IMR-90 (cell line): ENCODE data around the gene CCDC88A. TPM values are rescaled to one million over a fixed set of nuclear protein-coding genes. Genes with fewer than 3 reads are reported as not detected.

ENCODE experiments used
- ATAC-seq: fragments of 200-7000 bp; cut with Tn5 transposase; 2 replicates; pipeline ENCODE4 v1.9.1; 2020; ENCODE audit warnings: low read depth, mild to moderate bottlenecking, moderate library complexity
- BruUV-seq: library from RNA; stranded (reverse); fragments of 400-500 nt; replicated peaks from 2 replicates; lab custom pipeline; 2021; lab: Mats Ljungman, UMichigan
- CTCF ChIA-PET: fragments of 300-600 bp; formaldehyde crosslinking; extraction: SDS; loops from one replicate; lab custom pipeline; 2021; ENCODE audit warnings: antibody characterized with exemption; lab: Yijun Ruan, JAX
- POLR2A ChIA-PET: fragments of 300-600 bp; sonication (Branson Sonifier 250); formaldehyde crosslinking; loops from one replicate; lab custom pipeline; 2022; ENCODE audit warnings: antibody characterized with exemption; ENCODE audit not compliant: unreplicated experiment; lab: Charles Lee
- DNase-seq: peaks from one replicate; pipeline ENCODE4 v3.0.0; 2013
- H2AFZ ChIP-seq: replicated peaks from 2 replicates; pipeline ENCODE3; 2013; ENCODE audit warnings: low read length, mild to moderate bottlenecking; ENCODE audit not compliant: poor library complexity
- H2AK5ac ChIP-seq: 2 replicates; pipeline ENCODE4 v1.6.1; 2013; ENCODE audit warnings: low read depth, low read length, inconsistent platforms
- H2AK9ac ChIP-seq: replicated peaks from 2 replicates; pipeline ENCODE3; 2013; ENCODE audit warnings: mild to moderate bottlenecking, low read depth, low read length, moderate library complexity; ENCODE audit not compliant: poor library complexity
- H2BK120ac ChIP-seq: 2 replicates; pipeline ENCODE4 v1.6.1; 2013; ENCODE audit warnings: low read depth, low read length, inconsistent platforms
- H2BK15ac ChIP-seq: 3 replicates; pipeline ENCODE4 v1.6.1; 2013; ENCODE audit warnings: low read depth, low read length, inconsistent platforms
- H2BK20ac ChIP-seq: 2 replicates; pipeline ENCODE4 v1.6.1; 2013; ENCODE audit warnings: low read depth, mild to moderate bottlenecking, inconsistent platforms, low read length, moderate library complexity
- H2BK5ac ChIP-seq: 2 replicates; pipeline ENCODE4 v1.6.1; 2013; ENCODE audit warnings: mild to moderate bottlenecking, low read depth, low read length, inconsistent platforms; ENCODE audit not compliant: poor library complexity, severe bottlenecking
- H3K14ac ChIP-seq: replicated peaks from 2 replicates; pipeline ENCODE4 v1.6.1; 2013; ENCODE audit warnings: low read depth, low read length, inconsistent platforms
- H3K18ac ChIP-seq: 2 replicates; pipeline ENCODE4 v1.6.1; 2013; ENCODE audit warnings: low read depth, low read length, control low read depth
- H3K23ac ChIP-seq: 2 replicates; pipeline ENCODE4 v1.6.1; 2013; ENCODE audit warnings: low read depth, low read length, inconsistent platforms
- H3K27ac ChIP-seq: 2 replicates; pipeline ENCODE4 v1.5.1; 2013; ENCODE audit warnings: mild to moderate bottlenecking, control low read depth, low read length; ENCODE audit not compliant: insufficient read depth
- H3K27me3 ChIP-seq: 2 replicates; pipeline ENCODE4 v1.6.1; 2013; ENCODE audit warnings: low read length; ENCODE audit not compliant: control insufficient read depth, insufficient read depth
- H3K36me3 ChIP-seq: 2 replicates; pipeline ENCODE4 v1.6.1; 2013; ENCODE audit warnings: low read length, mixed read lengths; ENCODE audit not compliant: control insufficient read depth, insufficient read depth
- H3K4ac ChIP-seq: 2 replicates; pipeline ENCODE4 v1.6.1; 2013; ENCODE audit warnings: low read depth, low read length, inconsistent platforms
- H3K4me1 ChIP-seq: 2 replicates; pipeline ENCODE4 v1.6.1; 2013; ENCODE audit warnings: low read length, mixed read lengths; ENCODE audit not compliant: control insufficient read depth, insufficient read depth
- H3K4me2 ChIP-seq: 2 replicates; pipeline ENCODE4 v1.6.1; 2013; ENCODE audit warnings: low read depth, mild to moderate bottlenecking, control low read depth, low read length, moderate library complexity
- H3K4me3 ChIP-seq: 2 replicates; pipeline ENCODE4 v1.5.1; 2013; ENCODE audit warnings: low read depth, mild to moderate bottlenecking, control low read depth, low read length, moderate library complexity; ENCODE audit not compliant: insufficient read depth
- H3K56ac ChIP-seq: 2 replicates; pipeline ENCODE4 v1.6.1; 2013; ENCODE audit warnings: low read length, inconsistent platforms; ENCODE audit not compliant: insufficient read depth; ENCODE audit errors: extremely low read depth
- H3K79me1 ChIP-seq, 2 experiments: 2 replicates each; pipeline ENCODE4 v1.6.1; 2013; ENCODE audit warnings: low read length in 2 of 2, inconsistent platforms in 1 of 2, low read depth in 1 of 2
- H3K9ac ChIP-seq: 2 replicates; pipeline ENCODE4 v1.6.1; 2013; ENCODE audit warnings: low read depth, low read length, control low read depth
- H3K9me1 ChIP-seq: 2 replicates; pipeline ENCODE4 v1.6.1; 2013; ENCODE audit warnings: low read length, inconsistent platforms; ENCODE audit not compliant: insufficient read depth
- H3K9me3 ChIP-seq: 2 replicates; pipeline ENCODE4 v1.6.1; 2013; ENCODE audit warnings: low read length; ENCODE audit not compliant: control insufficient read depth, insufficient read depth
- H4K20me1 ChIP-seq: 2 replicates; pipeline ENCODE4 v1.6.1; 2013; ENCODE audit warnings: low read length, inconsistent platforms; ENCODE audit not compliant: insufficient read depth
- H4K5ac ChIP-seq: 2 replicates; pipeline ENCODE4 v1.6.1; 2013; ENCODE audit warnings: mild to moderate bottlenecking, low read depth, low read length, control low read depth
- H4K8ac ChIP-seq, 2 experiments: 2 replicates each; pipeline ENCODE4 v1.6.1; 2013; ENCODE audit warnings: low read depth in 2 of 2, low read length in 2 of 2, control low read depth in 1 of 2, inconsistent platforms in 1 of 2
- H4K91ac ChIP-seq: 2 replicates; pipeline ENCODE4 v1.6.1; 2013; ENCODE audit warnings: low read depth, low read length, inconsistent platforms; ENCODE audit not compliant: insufficient read depth
- BHLHE40 ChIP-seq: fragments of 150-350 bp; IDR thresholded peaks from 2 replicates; pipeline ENCODE4 v1.6.1; 2016; ENCODE audit warnings: mild to moderate bottlenecking, low read depth, low read length
- CEBPB ChIP-seq: IDR thresholded peaks from 2 replicates; pipeline ENCODE4 v1.6.1; 2012; ENCODE audit warnings: low read depth, low read length, improper control_type of control experiment
- CHD1 ChIP-seq: IDR thresholded peaks from 2 replicates; pipeline ENCODE4 v1.6.1; 2012; ENCODE audit warnings: low read depth, low read length, improper control_type of control experiment
- FOS ChIP-seq: fragments of 150-350 bp; IDR thresholded peaks from 2 replicates; pipeline ENCODE4 v1.6.1; 2016; ENCODE audit warnings: low read depth, low read length
- MAZ ChIP-seq: IDR thresholded peaks from 2 replicates; pipeline ENCODE4 v1.6.1; 2012; ENCODE audit warnings: low read depth, mild to moderate bottlenecking, low read length, improper control_type of control experiment, moderate library complexity, borderline replicate concordance
- MXI1 ChIP-seq: IDR thresholded peaks from 2 replicates; pipeline ENCODE4 v1.6.1; 2012; ENCODE audit warnings: low read depth, mild to moderate bottlenecking, low read length, moderate library complexity, borderline replicate concordance
- RFX5 ChIP-seq: IDR thresholded peaks from 2 replicates; pipeline ENCODE4 v1.8.0; 2012; ENCODE audit warnings: low read depth, mild to moderate bottlenecking, low read length, moderate library complexity
- WGBS, 2 experiments: methylation state at CpG; one replicate each; pipeline versions ENCODE4 v1.1.5 to v1.1.7; 2013; ENCODE audit warnings: missing lambda C conversion rate in 2 of 2; ENCODE audit not compliant: insufficient read length in 1 of 2; ENCODE audit errors: extremely low coverage in 2 of 2; 5-methylcytosine and 5-hydroxymethylcytosine counted together
- dilution Hi-C: fragments of 300-500 bp; cut with HindIII; formaldehyde crosslinking; loops from one replicate; pipeline ENCODE4 v1.14.3; 2018; ENCODE audit warnings: low sequenced_read_pairs; ENCODE audit not compliant: unreplicated experiment
- in situ Hi-C: fragments of 300-500 bp; cut with MboI; formaldehyde crosslinking; loops from 3 replicates; pipeline ENCODE4 v1.14.3; 2019; ENCODE audit warnings: low sequenced_read_pairs, inconsistent platforms, mixed read lengths
- intact Hi-C: fragments of 100-400 bp; cut with micrococcal nuclease; formaldehyde crosslinking; loops from 2 replicates; pipeline ENCODE4 v1.10.0; 2022
- polyA plus RNA-seq, 3 experiments: library from polyadenylated mRNA; depleted of rRNA; stranded (reverse); fragments of >200 nt; gene quantifications; 2 replicates each; pipeline ENCODE4 v1.2.3, GENCODE V29; 2012; ENCODE audit warnings: low replicate concordance in 1 of 3
- total RNA-seq: library from RNA; depleted of rRNA; stranded (reverse); fragments of >200 nt; gene quantifications from 2 replicates; pipeline ENCODE4 v1.2.3, GENCODE V29; 2012
- TF ChIP-seq, protein P1 (sequence below): fragments of 150-350 bp; IDR thresholded peaks from 2 replicates; pipeline ENCODE4 v1.6.1; 2017; ENCODE audit warnings: mild to moderate bottlenecking, antibody characterized with exemption, low read length, low read depth

CCDC88A gene
- total and polyA plus RNA-seq, 2 of the 4 experiments (the other 2 are of a cell fraction), result 15.6 to 63.8 TPM

DNA sequence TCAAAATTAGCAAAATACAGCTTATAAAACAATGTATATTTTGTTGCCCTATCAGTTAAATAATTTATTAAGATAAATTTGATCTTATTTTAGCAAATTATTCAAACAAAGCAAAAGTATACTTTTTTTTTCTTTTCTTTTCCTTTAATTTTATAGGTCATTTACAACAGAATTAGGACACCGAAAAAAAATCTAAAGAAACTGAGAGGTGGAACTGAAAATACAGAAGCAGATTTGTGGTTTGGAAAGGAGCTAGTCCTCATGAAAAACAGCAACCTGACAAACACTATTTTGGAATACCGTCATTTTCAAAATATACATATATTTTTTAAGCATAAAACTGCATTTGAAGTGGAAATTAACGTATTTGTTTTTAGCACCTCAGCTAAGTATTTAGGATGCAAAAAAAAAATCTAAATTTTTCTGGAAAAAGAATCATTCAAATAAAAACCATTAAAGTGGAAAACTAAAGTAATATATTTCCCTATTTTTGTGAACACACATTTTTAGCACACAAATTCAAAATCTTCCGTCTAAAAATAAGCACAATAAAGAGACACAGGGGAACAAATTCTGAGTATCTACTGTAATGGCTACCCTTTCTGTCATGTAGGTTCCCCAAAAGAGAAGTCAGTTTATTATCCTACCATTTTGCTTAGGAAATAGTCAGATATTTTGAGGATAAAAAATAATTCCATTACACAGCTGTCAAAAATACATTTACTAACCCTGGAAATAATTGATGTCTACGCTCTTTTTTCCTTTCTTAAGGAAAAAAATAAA lies 2.7 kb downstream of the CCDC88A start:
- CTCF ChIA-PET, result no interaction called here
- in situ Hi-C loops, result no loop called here
- no peaks in the 10 kb centered on the region for H3K9me3 ChIP-seq

More for the DNA sequence above, 2.7 kb downstream of the CCDC88A start:
- no peak overlapping the region for H3K56ac ChIP-seq
- ATAC-seq (no peak), DNase-seq (no peak)
- no peak overlapping the region for H4K8ac ChIP-seq
- H3K4me1 ChIP-seq, result peaks cover 2% of the 10 kb centered on the region; the same call in 1 of the 2 replicates
- no peak overlapping the region for H3K4me3 ChIP-seq
- no peaks in the 10 kb centered on the region for H3K27me3 ChIP-seq
- no peak overlapping the region for H2BK20ac ChIP-seq
- H2AFZ ChIP-seq, result no peak overlapping the region
- no peak overlapping the region for H3K23ac ChIP-seq
- H3K18ac ChIP-seq, result no peak overlapping the region
- H3K36me3 ChIP-seq, result 0 out of 2 replicates have a peak, but pooled peaks cover 5% of the 10 kb centered on the region
- no peak overlapping the region for H2BK120ac ChIP-seq
- intact Hi-C loops (loop anchor here (5.0 kb wide), 1 partner anchor 55 kb away; no protein-coding TSS in a partner anchor), dilution Hi-C loops (no loop called here)
- H2BK5ac ChIP-seq, result no peak overlapping the region
- 0 out of 2 replicates have a peak, but pooled peaks cover 5% of the 10 kb centered on the region for H3K9me1 ChIP-seq
- no CpG with 5 or more reads among the region's 5 CpGs for WGBS, 2 experiments
- no peak overlapping the region for H2AK9ac ChIP-seq
- peaks cover 12 to 45% of the 10 kb centered on the region in 2 experiments for H3K79me1 ChIP-seq
- H3K27ac ChIP-seq, result no peak overlapping the region
- POLR2A ChIA-PET, result interaction anchor here (0.6 kb wide), 2 partner anchors 8 to 155 kb away, joined by 3 to 5 read pairs; no protein-coding TSS in a partner anchor
- H2AK5ac ChIP-seq, result no peak overlapping the region
- H4K5ac ChIP-seq, result no peak overlapping the region
- H3K14ac ChIP-seq, result no peak overlapping the region
- no peak overlapping the region for H4K91ac ChIP-seq
- BruUV-seq, result no TSS peak
- H3K4me2 ChIP-seq, result peak overlapping the region; percentile 81
- no peak for TF ChIP-seq CHD1
- no peak for TF ChIP-seq FOS
- TF ChIP-seq MAZ, result no peak
- TF ChIP-seq, protein P1, sequence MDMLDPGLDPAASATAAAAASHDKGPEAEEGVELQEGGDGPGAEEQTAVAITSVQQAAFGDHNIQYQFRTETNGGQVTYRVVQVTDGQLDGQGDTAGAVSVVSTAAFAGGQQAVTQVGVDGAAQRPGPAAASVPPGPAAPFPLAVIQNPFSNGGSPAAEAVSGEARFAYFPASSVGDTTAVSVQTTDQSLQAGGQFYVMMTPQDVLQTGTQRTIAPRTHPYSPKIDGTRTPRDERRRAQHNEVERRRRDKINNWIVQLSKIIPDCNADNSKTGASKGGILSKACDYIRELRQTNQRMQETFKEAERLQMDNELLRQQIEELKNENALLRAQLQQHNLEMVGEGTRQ, result no peak
- no peak for TF ChIP-seq CEBPB
- TF ChIP-seq BHLHE40, result no peak
- no peak for TF ChIP-seq RFX5
- TF ChIP-seq MXI1, result no peak
- no peaks in the 10 kb centered on the region for H4K20me1 ChIP-seq
- no peak overlapping the region for H3K9ac ChIP-seq
- H3K4ac ChIP-seq, result no peak overlapping the region
- no peak overlapping the region for H2BK15ac ChIP-seq
